ENCODE results near the gene TDP1. TPM values are rescaled to one million over a fixed set of nuclear protein-coding genes. Genes with fewer than 3 reads are reported as not detected.

The TDP1 gene
- total RNA-seq, result 10 to 100 TPM; 11.1 to 21.6 (median 12.2) TPM

GRCh38 chr14:89955745-89956660 is at the start of gene TDP1:
TDP1 (plus strand) TSS chr14:89955927; CDS start chr14:89963115, 7,188 bp downstream.
- DNase-seq (ENCODE audit: low spot score in 2 of 2), result peak; percentile 94 to 99
- 1% methylated on average over 41 to 77 of the region's 84 CpGs for WGBS, 2 donors
- intact Hi-C loops (cut with DNase I; ENCODE audit: low total_unique reads), result no loop called here
- TF ChIP-seq POLR2A (IDR thresholded peaks at IDR 0.05) (no peak), CTCF (IDR thresholded peaks at IDR 0.05) (no peak)
- H3K4me3 ChIP-seq (ENCODE audit: low read depth, poor library complexity, severe bottlenecking), result peak within 1 kb of the TSS; percentile 69

GRCh38 chr14:89906000-89906399 is 49.7 kb upstream of the TDP1 start:
- intact Hi-C loops (cut with DNase I; ENCODE audit: low total_unique reads), result no loop called here
- TF ChIP-seq POLR2A (IDR thresholded peaks at IDR 0.05), result no peak
- TF ChIP-seq CTCF (IDR thresholded peaks at IDR 0.05), result no peak
- no peak for DNase-seq (ENCODE audit: low spot score in 2 of 2)
- no peak overlapping the region for H3K4me3 ChIP-seq (ENCODE audit: low read depth, poor library complexity, severe bottlenecking)

GRCh38 chr14:89907655-89908054 is 48.1 kb upstream of the TDP1 start:
- no peak overlapping the region for H3K4me3 ChIP-seq (ENCODE audit: low read depth, poor library complexity, severe bottlenecking)
- TF ChIP-seq POLR2A (IDR thresholded peaks at IDR 0.05) (no peak), CTCF (IDR thresholded peaks at IDR 0.05) (no peak)
- WGBS, 2 donors, result 90 to 92% methylated on average over 4 of the region's 4 CpGs
- DNase-seq (ENCODE audit: low spot score in 2 of 2), result no peak
- intact Hi-C loops (cut with DNase I; ENCODE audit: low total_unique reads), result no loop called here

DNA sequence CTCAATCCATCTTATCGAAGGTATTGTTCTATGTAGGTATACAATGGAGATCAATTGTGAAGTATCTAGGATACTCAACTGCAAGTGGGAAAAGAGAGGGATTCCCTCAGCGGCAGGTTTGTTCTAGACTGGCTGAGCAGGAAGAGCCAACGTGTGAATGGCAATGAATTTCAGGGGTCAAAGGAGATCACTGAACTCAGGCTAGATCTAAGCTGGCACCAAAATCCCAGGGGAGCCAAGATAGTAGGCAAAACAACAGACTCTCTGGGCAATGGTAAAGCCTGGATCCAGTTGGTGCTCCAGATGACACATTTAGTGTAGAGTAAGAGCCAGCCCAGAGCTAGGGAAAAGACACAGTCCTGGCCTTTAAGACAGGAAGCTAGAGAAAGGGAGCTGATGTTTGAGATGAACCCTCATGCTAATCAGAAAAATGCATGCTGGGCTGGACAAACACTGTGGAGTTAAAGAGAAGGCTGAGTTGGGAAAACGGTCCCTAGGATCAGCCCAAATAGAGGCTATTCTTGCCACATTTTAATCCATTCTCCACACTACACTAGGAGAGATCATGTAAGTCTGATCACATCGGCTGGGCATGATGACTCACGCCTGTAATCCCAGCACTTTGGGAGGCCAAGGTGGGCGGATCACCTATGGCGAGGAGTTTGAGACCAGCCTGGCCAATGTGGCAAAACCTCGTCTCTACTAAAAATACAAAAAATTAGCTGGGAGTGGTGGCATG is 46.8 kb upstream of the TDP1 start:
- 93 to 95% methylated on average over 9 of the region's 9 CpGs for WGBS, 2 donors
- intact Hi-C loops (cut with DNase I; ENCODE audit: low total_unique reads), result no loop called here
- H3K4me3 ChIP-seq (ENCODE audit: low read depth, poor library complexity, severe bottlenecking), result no peak overlapping the region
- TF ChIP-seq POLR2A (IDR thresholded peaks at IDR 0.05), result no peak
- TF ChIP-seq CTCF (IDR thresholded peaks at IDR 0.05), result no peak
- no peak for DNase-seq (ENCODE audit: low spot score in 2 of 2)

DNA sequence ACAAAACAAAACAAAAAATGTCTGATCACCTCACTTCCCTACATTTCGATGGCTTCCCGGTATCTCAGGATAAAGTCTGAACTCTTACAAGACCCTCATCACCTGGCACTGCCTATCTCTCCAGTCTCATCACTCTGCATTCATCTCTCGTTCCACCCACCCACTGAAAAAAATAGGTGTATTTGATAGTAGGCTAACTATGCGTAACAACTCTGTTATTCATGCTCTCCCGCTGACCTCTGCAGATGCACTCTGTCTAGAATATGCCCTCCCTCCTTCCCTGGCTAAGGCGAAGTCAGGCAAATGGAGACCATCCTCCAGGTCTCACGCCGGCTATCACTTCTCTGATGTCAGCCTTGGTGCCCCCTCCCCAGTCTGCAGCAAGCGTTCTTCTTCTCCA is 46.1 kb upstream of the TDP1 start:
- 97 to 98% methylated on average over 9 of the region's 9 CpGs for WGBS, 2 donors
- H3K4me3 ChIP-seq (ENCODE audit: low read depth, poor library complexity, severe bottlenecking), result no peak overlapping the region
- DNase-seq (ENCODE audit: low spot score in 2 of 2), result no peak
- no peak for TF ChIP-seq CTCF (IDR thresholded peaks at IDR 0.05)
- TF ChIP-seq POLR2A (IDR thresholded peaks at IDR 0.05), result no peak
- intact Hi-C loops (cut with DNase I; ENCODE audit: low total_unique reads), result no loop called here

All from lower leg skin (tissue), 4 donors.